HEK293 (cell line): ENCODE data around the gene PPM1N.

Experiments
- CTCF ChIA-PET: fragments of 350-600 bp; formaldehyde crosslinking; extraction: SDS; loops from one replicate; lab custom pipeline; 2021; ENCODE audit warnings: antibody characterized with exemption; lab: Yijun Ruan, JAX
- POLR2A ChIA-PET: fragments of 300-600 bp; formaldehyde crosslinking; extraction: SDS; loops from one replicate; lab custom pipeline; 2020; ENCODE audit warnings: antibody characterized with exemption, inconsistent platforms; lab: Yijun Ruan, JAX
- H3K27ac ChIP-seq: fragments of 200-500 bp; sonication (Bioruptor generic); 2 replicates; pipeline ENCODE4 v1.5.1; 2014; ENCODE audit warnings: low read depth, low read length, control low read depth, inconsistent platforms; ENCODE audit errors: extremely low read depth
- H3K36me3 ChIP-seq, 2 experiments: fragments of 200-500 bp in 1 of 2; sonication (Bioruptor generic) in 1 of 2; 1 replicate in 1 of 2; 2 replicates in 1 of 2; pipeline ENCODE4 v1.5.1; 2014 to 2017; ENCODE audit warnings: inconsistent platforms in 2 of 2, low read length in 2 of 2; ENCODE audit not compliant: control insufficient read depth in 2 of 2, insufficient read depth in 1 of 2
- H3K4me1 ChIP-seq: fragments of 200-500 bp; sonication (Bioruptor generic); 2 replicates; pipeline ENCODE4 v1.5.1; 2014; ENCODE audit warnings: mild to moderate bottlenecking, low read length, inconsistent platforms; ENCODE audit not compliant: control insufficient read depth, insufficient read depth
- H3K4me3 ChIP-seq: 2 replicates; pipeline ENCODE4 v1.5.1; 2011; ENCODE audit warnings: low read depth, mild to moderate bottlenecking, control low read depth, low read length, moderate library complexity
- H3K9me3 ChIP-seq: fragments of 200-500 bp; sonication (Bioruptor generic); 2 replicates; pipeline ENCODE4 v1.5.1; 2014; ENCODE audit warnings: low read depth, low read length, inconsistent platforms; ENCODE audit not compliant: control insufficient read depth, insufficient read depth
- BCL11B ChIP-seq: fragments of 450-650 bp; formaldehyde crosslinking; IDR thresholded peaks from 2 replicates; pipeline ENCODE4 v1.5.1; 2016; ENCODE audit warnings: low read depth, missing biosample characterization, missing genetic modification characterization
- EGR2 ChIP-seq: fragments of 450-650 bp; formaldehyde crosslinking; IDR thresholded peaks from 2 replicates; pipeline ENCODE4 v1.5.1; 2016; ENCODE audit warnings: low read depth, missing biosample characterization, missing genetic modification characterization
- KLF1 ChIP-seq: fragments of 450-650 bp; formaldehyde crosslinking; IDR thresholded peaks from 2 replicates; pipeline ENCODE4 v1.5.1; 2016; ENCODE audit warnings: missing biosample characterization, missing genetic modification characterization
- MEIS1 ChIP-seq: sonication (generic); formaldehyde crosslinking; IDR thresholded peaks from 2 replicates; pipeline ENCODE4 v1.8.1; 2022; ENCODE audit warnings: missing genetic modification reagents, mild to moderate bottlenecking, borderline replicate concordance
- MYNN ChIP-seq: fragments of 450-650 bp; formaldehyde crosslinking; IDR thresholded peaks from 2 replicates; pipeline ENCODE4 v1.5.1; 2016; ENCODE audit warnings: missing biosample characterization, missing genetic modification characterization, borderline replicate concordance
- OSR2 ChIP-seq: fragments of 450-650 bp; formaldehyde crosslinking; IDR thresholded peaks from 2 replicates; pipeline ENCODE4 v1.5.1; 2016; ENCODE audit warnings: missing biosample characterization, missing genetic modification characterization
- TRIM28 ChIP-seq: IDR thresholded peaks from 2 replicates; pipeline ENCODE4 v1.6.1; 2011; ENCODE audit warnings: low read length, control low read depth, borderline replicate concordance
- WT1 ChIP-seq: fragments of 450-650 bp; formaldehyde crosslinking; IDR thresholded peaks from 2 replicates; pipeline ENCODE4 v1.5.1; 2016; ENCODE audit warnings: missing biosample characterization, missing genetic modification characterization
- ZBTB21 ChIP-seq: fragments of 450-650 bp; formaldehyde crosslinking; IDR thresholded peaks from 2 replicates; pipeline ENCODE4 v1.5.1; 2017; ENCODE audit warnings: missing biosample characterization, missing genetic modification characterization
- ZFP37 ChIP-seq: fragments of 450-650 bp; formaldehyde crosslinking; IDR thresholded peaks from 2 replicates; pipeline ENCODE4 v1.5.1; 2016; ENCODE audit warnings: missing biosample characterization, missing genetic modification characterization
- ZNF155 ChIP-seq: fragments of 450-650 bp; formaldehyde crosslinking; IDR thresholded peaks from 2 replicates; pipeline ENCODE4 v1.5.1; 2016; ENCODE audit warnings: missing biosample characterization, missing genetic modification characterization
- ZNF48 ChIP-seq: fragments of 450-650 bp; formaldehyde crosslinking; IDR thresholded peaks from 2 replicates; pipeline ENCODE4 v1.5.1; 2016; ENCODE audit warnings: missing biosample characterization, missing genetic modification characterization
- ZNF510 ChIP-seq: fragments of 450-650 bp; formaldehyde crosslinking; IDR thresholded peaks from 2 replicates; pipeline ENCODE4 v1.5.1; 2018; ENCODE audit warnings: mild to moderate bottlenecking, missing genetic modification characterization, missing biosample characterization; ENCODE audit not compliant: insufficient replicate concordance
- ZNF518A ChIP-seq: fragments of 450-650 bp; formaldehyde crosslinking; conservative IDR thresholded peaks from 2 replicates; pipeline ENCODE4 v1.5.1; 2016; ENCODE audit warnings: low read depth, missing biosample characterization, missing genetic modification characterization
- ZNF571 ChIP-seq: fragments of 450-650 bp; formaldehyde crosslinking; IDR thresholded peaks from 2 replicates; pipeline ENCODE4 v1.5.0; 2017; ENCODE audit warnings: missing biosample characterization, missing genetic modification characterization
- ZNF600 ChIP-seq: fragments of 450-650 bp; formaldehyde crosslinking; IDR thresholded peaks from 2 replicates; pipeline ENCODE4 v1.5.1; 2016; ENCODE audit warnings: missing biosample characterization, missing genetic modification characterization
- ZNF610 ChIP-seq: fragments of 450-650 bp; formaldehyde crosslinking; IDR thresholded peaks from 2 replicates; pipeline ENCODE4 v1.5.1; 2016; ENCODE audit warnings: missing biosample characterization, missing genetic modification characterization, borderline replicate concordance
- ZNF645 ChIP-seq: fragments of 450-650 bp; formaldehyde crosslinking; IDR thresholded peaks from 2 replicates; pipeline ENCODE4; 2016; ENCODE audit warnings: missing biosample characterization, missing genetic modification characterization
- ZNF837 ChIP-seq: fragments of 450-650 bp; formaldehyde crosslinking; IDR thresholded peaks from 2 replicates; pipeline ENCODE4 v1.5.1; 2016; ENCODE audit warnings: missing biosample characterization, missing genetic modification characterization
- ZSCAN4 ChIP-seq: fragments of 450-650 bp; formaldehyde crosslinking; IDR thresholded peaks from 2 replicates; pipeline ENCODE4 v1.5.1; 2017; ENCODE audit warnings: missing biosample characterization, missing genetic modification characterization
- TF ChIP-seq, protein P1 (sequence below): fragments of 450-650 bp; formaldehyde crosslinking; IDR thresholded peaks from 2 replicates; pipeline ENCODE4 v1.5.1; 2016; ENCODE audit warnings: missing biosample characterization, missing genetic modification characterization
- TF ChIP-seq, protein P2 (sequence below): fragments of 450-650 bp; formaldehyde crosslinking; IDR thresholded peaks from 2 replicates; pipeline ENCODE4 v1.5.1; 2016; ENCODE audit warnings: missing biosample characterization, missing genetic modification characterization

Gene PPM1N

DNA sequence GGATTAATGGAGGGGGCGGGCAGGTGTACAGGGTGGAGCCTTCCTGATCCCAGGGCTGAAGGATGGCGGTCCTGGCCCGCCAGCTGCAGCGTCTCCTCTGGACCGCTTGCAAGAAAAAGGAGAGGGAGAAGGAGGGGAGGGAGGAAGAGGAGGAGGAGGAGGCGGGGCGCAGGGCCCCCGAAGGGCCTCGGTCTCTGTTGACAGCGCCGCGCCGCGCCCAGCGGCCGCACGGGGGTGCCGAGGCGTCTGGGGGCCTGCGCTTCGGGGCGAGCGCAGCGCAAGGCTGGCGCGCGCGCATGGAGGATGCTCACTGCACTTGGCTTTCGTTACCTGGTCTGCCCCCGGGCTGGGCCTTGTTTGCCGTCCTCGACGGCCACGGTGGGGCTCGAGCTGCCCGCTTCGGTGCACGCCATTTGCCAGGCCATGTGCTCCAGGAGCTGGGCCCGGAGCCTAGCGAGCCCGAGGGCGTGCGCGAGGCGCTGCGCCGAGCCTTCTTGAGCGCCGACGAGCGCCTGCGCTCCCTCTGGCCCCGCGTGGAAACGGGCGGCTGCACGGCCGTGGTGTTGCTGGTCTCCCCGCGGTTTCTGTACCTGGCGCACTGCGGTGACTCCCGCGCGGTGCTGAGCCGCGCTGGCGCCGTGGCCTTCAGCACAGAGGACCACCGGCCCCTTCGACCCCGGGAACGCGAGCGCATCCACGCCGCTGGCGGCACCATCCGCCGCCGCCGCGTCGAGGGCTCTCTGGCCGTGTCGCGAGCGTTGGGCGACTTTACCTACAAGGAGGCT is at the start of gene PPM1N:
PPM1N (plus strand) TSS at position 33 of the 785 bp plus-strand sequence; CDS start at position 63, 30 bp downstream.
- POLR2A ChIA-PET: interaction anchor here (0.6 to 1.4 kb wide), 5 partner anchors 9 to 217 kb away, joined by 3 to 9 read pairs (median 4); no protein-coding TSS in a partner anchor
- Histone ChIP-seq H3K36me3 (no peaks in the 10 kb centered on the region), H3K27ac (no peak within 1 kb of the TSS), H3K9me3 (no peaks in the 10 kb centered on the region), H3K4me1 (peaks cover 6% of the 10 kb centered on the region), H3K4me3 (no peak within 1 kb of the TSS)
- CTCF ChIA-PET: interaction anchor here (3.1 kb wide), 1 partner anchor 13 kb away, joined by 15 read pairs; no protein-coding TSS in a partner anchor
- TF ChIP-seq ZNF518A (tag by site-specific recombination): no peak
- no peak for TF ChIP-seq ZNF600 (tag by site-specific recombination)

- ChIA-PET POLR2A (interaction anchor here (0.9 to 1.4 kb wide), 2 partner anchors 24 to 30 kb away, joined by 3 to 4 read pairs; no protein-coding TSS in a partner anchor), CTCF (interaction anchor here (0.8 to 4.2 kb wide), 8 partner anchors 9 to 194 kb away, joined by 3 to 33 read pairs (median 5); no protein-coding TSS in a partner anchor)
- Histone ChIP-seq H3K4me3 (no peak overlapping the region), H3K9me3 (no peaks in the 10 kb centered on the region), H3K27ac (0 out of 2 replicates have a peak overlapping the region, but pooled peaks have one; percentile 25), H3K36me3 (no peaks in the 10 kb centered on the region), H3K4me1 (0 out of 2 replicates have a peak, but pooled peaks cover 4% of the 10 kb centered on the region)
- TF ChIP-seq KLF1 (tag by site-specific recombination) (no peak), ZNF48 (no peak), EGR2 (tag by site-specific recombination) (no peak), ZBTB21 (tag by site-specific recombination) (no peak), ZNF571 (tag by site-specific recombination) (no peak), ZNF610 (tag by site-specific recombination) (no peak), ZNF155 (tag by site-specific recombination) (no peak), WT1 (tag by site-specific recombination) (no peak), ZNF645 (tag by site-specific recombination) (no peak), MEIS1 (CRISPR knock-in tag) (no peak), MYNN (tag by site-specific recombination) (no peak), ZNF600 (tag by site-specific recombination) (peak; percentile 44; the same call in 1 of the 2 replicates), ZNF510 (tag by site-specific recombination) (no peak), TRIM28 (no peak), OSR2 (no peak), ZFP37 (tag by site-specific recombination) (no peak), ZNF837 (no peak), BCL11B (tag by site-specific recombination) (no peak), ZSCAN4 (tag by site-specific recombination) (no peak)
- TF ChIP-seq, protein P1, sequence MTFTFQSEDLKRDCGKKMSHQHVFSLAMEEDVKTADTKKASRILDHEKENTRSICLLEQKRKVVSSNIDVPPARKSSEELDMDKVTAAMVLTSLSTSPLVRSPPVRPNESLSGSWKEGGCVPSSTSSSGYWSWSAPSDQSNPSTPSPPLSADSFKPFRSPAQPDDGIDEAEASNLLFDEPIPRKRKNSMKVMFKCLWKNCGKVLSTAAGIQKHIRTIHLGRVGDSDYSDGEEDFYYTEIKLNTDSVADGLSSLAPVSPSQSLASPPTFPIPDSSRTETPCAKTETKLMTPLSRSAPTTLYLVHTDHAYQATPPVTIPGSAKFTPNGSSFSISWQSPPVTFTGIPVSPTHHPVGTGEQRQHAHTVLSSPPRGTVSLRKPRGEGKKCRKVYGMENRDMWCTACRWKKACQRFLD (tag by site-specific recombination): no peak
- TF ChIP-seq, protein P2, sequence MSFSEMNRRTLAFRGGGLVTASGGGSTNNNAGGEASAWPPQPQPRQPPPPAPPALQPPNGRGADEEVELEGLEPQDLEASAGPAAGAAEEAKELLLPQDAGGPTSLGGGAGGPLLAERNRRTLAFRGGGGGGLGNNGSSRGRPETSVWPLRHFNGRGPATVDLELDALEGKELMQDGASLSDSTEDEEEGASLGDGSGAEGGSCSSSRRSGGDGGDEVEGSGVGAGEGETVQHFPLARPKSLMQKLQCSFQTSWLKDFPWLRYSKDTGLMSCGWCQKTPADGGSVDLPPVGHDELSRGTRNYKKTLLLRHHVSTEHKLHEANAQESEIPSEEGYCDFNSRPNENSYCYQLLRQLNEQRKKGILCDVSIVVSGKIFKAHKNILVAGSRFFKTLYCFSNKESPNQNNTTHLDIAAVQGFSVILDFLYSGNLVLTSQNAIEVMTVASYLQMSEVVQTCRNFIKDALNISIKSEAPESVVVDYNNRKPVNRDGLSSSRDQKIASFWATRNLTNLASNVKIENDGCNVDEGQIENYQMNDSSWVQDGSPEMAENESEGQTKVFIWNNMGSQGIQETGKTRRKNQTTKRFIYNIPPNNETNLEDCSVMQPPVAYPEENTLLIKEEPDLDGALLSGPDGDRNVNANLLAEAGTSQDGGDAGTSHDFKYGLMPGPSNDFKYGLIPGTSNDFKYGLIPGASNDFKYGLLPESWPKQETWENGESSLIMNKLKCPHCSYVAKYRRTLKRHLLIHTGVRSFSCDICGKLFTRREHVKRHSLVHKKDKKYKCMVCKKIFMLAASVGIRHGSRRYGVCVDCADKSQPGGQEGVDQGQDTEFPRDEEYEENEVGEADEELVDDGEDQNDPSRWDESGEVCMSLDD (tag by site-specific recombination): peak; percentile 47; the same call in 1 of the 2 replicates
Observed at GRCh38 chr19:45448887-45449299, 49.4 kb upstream of the PPM1N start.
